IMR-90 (cell line): ENCODE data around the gene TMEM86B. TPM values are rescaled to one million over a fixed set of nuclear protein-coding genes. Genes with fewer than 3 reads are reported as not detected.

Source experiments
- ATAC-seq: fragments of 200-7000 bp; cut with Tn5 transposase; 2 replicates; pipeline ENCODE4 v1.9.1; 2020; ENCODE audit warnings: low read depth, mild to moderate bottlenecking, moderate library complexity
- BruUV-seq: library from RNA; stranded (reverse); fragments of 400-500 nt; replicated peaks from 2 replicates; lab custom pipeline; 2021; lab: Mats Ljungman, UMichigan
- CTCF ChIA-PET: fragments of 300-600 bp; formaldehyde crosslinking; extraction: SDS; loops from one replicate; lab custom pipeline; 2021; ENCODE audit warnings: antibody characterized with exemption; lab: Yijun Ruan, JAX
- POLR2A ChIA-PET: fragments of 300-600 bp; sonication (Branson Sonifier 250); formaldehyde crosslinking; loops from one replicate; lab custom pipeline; 2022; ENCODE audit warnings: antibody characterized with exemption; ENCODE audit not compliant: unreplicated experiment; lab: Charles Lee
- DNase-seq: peaks from one replicate; pipeline ENCODE4 v3.0.0; 2013
- H2AFZ ChIP-seq: replicated peaks from 2 replicates; pipeline ENCODE3; 2013; ENCODE audit warnings: low read length, mild to moderate bottlenecking; ENCODE audit not compliant: poor library complexity
- H2AK5ac ChIP-seq: 2 replicates; pipeline ENCODE4 v1.6.1; 2013; ENCODE audit warnings: low read depth, low read length, inconsistent platforms
- H2AK9ac ChIP-seq: replicated peaks from 2 replicates; pipeline ENCODE3; 2013; ENCODE audit warnings: mild to moderate bottlenecking, low read depth, low read length, moderate library complexity; ENCODE audit not compliant: poor library complexity
- H2BK120ac ChIP-seq: 2 replicates; pipeline ENCODE4 v1.6.1; 2013; ENCODE audit warnings: low read depth, low read length, inconsistent platforms
- H2BK15ac ChIP-seq: 3 replicates; pipeline ENCODE4 v1.6.1; 2013; ENCODE audit warnings: low read depth, low read length, inconsistent platforms
- H2BK20ac ChIP-seq: 2 replicates; pipeline ENCODE4 v1.6.1; 2013; ENCODE audit warnings: low read depth, mild to moderate bottlenecking, inconsistent platforms, low read length, moderate library complexity
- H2BK5ac ChIP-seq: 2 replicates; pipeline ENCODE4 v1.6.1; 2013; ENCODE audit warnings: mild to moderate bottlenecking, low read depth, low read length, inconsistent platforms; ENCODE audit not compliant: poor library complexity, severe bottlenecking
- H3K14ac ChIP-seq: replicated peaks from 2 replicates; pipeline ENCODE4 v1.6.1; 2013; ENCODE audit warnings: low read depth, low read length, inconsistent platforms
- H3K18ac ChIP-seq: 2 replicates; pipeline ENCODE4 v1.6.1; 2013; ENCODE audit warnings: low read depth, low read length, control low read depth
- H3K23ac ChIP-seq: 2 replicates; pipeline ENCODE4 v1.6.1; 2013; ENCODE audit warnings: low read depth, low read length, inconsistent platforms
- H3K27ac ChIP-seq: 2 replicates; pipeline ENCODE4 v1.5.1; 2013; ENCODE audit warnings: mild to moderate bottlenecking, control low read depth, low read length; ENCODE audit not compliant: insufficient read depth
- H3K27me3 ChIP-seq: 2 replicates; pipeline ENCODE4 v1.6.1; 2013; ENCODE audit warnings: low read length; ENCODE audit not compliant: control insufficient read depth, insufficient read depth
- H3K36me3 ChIP-seq: 2 replicates; pipeline ENCODE4 v1.6.1; 2013; ENCODE audit warnings: low read length, mixed read lengths; ENCODE audit not compliant: control insufficient read depth, insufficient read depth
- H3K4ac ChIP-seq: 2 replicates; pipeline ENCODE4 v1.6.1; 2013; ENCODE audit warnings: low read depth, low read length, inconsistent platforms
- H3K4me1 ChIP-seq: 2 replicates; pipeline ENCODE4 v1.6.1; 2013; ENCODE audit warnings: low read length, mixed read lengths; ENCODE audit not compliant: control insufficient read depth, insufficient read depth
- H3K4me2 ChIP-seq: 2 replicates; pipeline ENCODE4 v1.6.1; 2013; ENCODE audit warnings: low read depth, mild to moderate bottlenecking, control low read depth, low read length, moderate library complexity
- H3K4me3 ChIP-seq: 2 replicates; pipeline ENCODE4 v1.5.1; 2013; ENCODE audit warnings: low read depth, mild to moderate bottlenecking, control low read depth, low read length, moderate library complexity; ENCODE audit not compliant: insufficient read depth
- H3K56ac ChIP-seq: 2 replicates; pipeline ENCODE4 v1.6.1; 2013; ENCODE audit warnings: low read length, inconsistent platforms; ENCODE audit not compliant: insufficient read depth; ENCODE audit errors: extremely low read depth
- H3K79me1 ChIP-seq, 2 experiments: 2 replicates each; pipeline ENCODE4 v1.6.1; 2013; ENCODE audit warnings: low read length in 2 of 2, inconsistent platforms in 1 of 2, low read depth in 1 of 2
- H3K9ac ChIP-seq: 2 replicates; pipeline ENCODE4 v1.6.1; 2013; ENCODE audit warnings: low read depth, low read length, control low read depth
- H3K9me1 ChIP-seq: 2 replicates; pipeline ENCODE4 v1.6.1; 2013; ENCODE audit warnings: low read length, inconsistent platforms; ENCODE audit not compliant: insufficient read depth
- H3K9me3 ChIP-seq: 2 replicates; pipeline ENCODE4 v1.6.1; 2013; ENCODE audit warnings: low read length; ENCODE audit not compliant: control insufficient read depth, insufficient read depth
- H4K20me1 ChIP-seq: 2 replicates; pipeline ENCODE4 v1.6.1; 2013; ENCODE audit warnings: low read length, inconsistent platforms; ENCODE audit not compliant: insufficient read depth
- H4K5ac ChIP-seq: 2 replicates; pipeline ENCODE4 v1.6.1; 2013; ENCODE audit warnings: mild to moderate bottlenecking, low read depth, low read length, control low read depth
- H4K8ac ChIP-seq, 2 experiments: 2 replicates each; pipeline ENCODE4 v1.6.1; 2013; ENCODE audit warnings: low read depth in 2 of 2, low read length in 2 of 2, control low read depth in 1 of 2, inconsistent platforms in 1 of 2
- H4K91ac ChIP-seq: 2 replicates; pipeline ENCODE4 v1.6.1; 2013; ENCODE audit warnings: low read depth, low read length, inconsistent platforms; ENCODE audit not compliant: insufficient read depth
- BHLHE40 ChIP-seq: fragments of 150-350 bp; IDR thresholded peaks from 2 replicates; pipeline ENCODE4 v1.6.1; 2016; ENCODE audit warnings: mild to moderate bottlenecking, low read depth, low read length
- MXI1 ChIP-seq: IDR thresholded peaks from 2 replicates; pipeline ENCODE4 v1.6.1; 2012; ENCODE audit warnings: low read depth, mild to moderate bottlenecking, low read length, moderate library complexity, borderline replicate concordance
- NFE2L2 ChIP-seq: fragments of 150-350 bp; IDR thresholded peaks from 2 replicates; pipeline ENCODE4 v1.6.1; 2016; ENCODE audit warnings: low read depth, mild to moderate bottlenecking, low read length
- RFX5 ChIP-seq: IDR thresholded peaks from 2 replicates; pipeline ENCODE4 v1.8.0; 2012; ENCODE audit warnings: low read depth, mild to moderate bottlenecking, low read length, moderate library complexity
- WGBS, 2 experiments: methylation state at CpG; one replicate each; pipeline versions ENCODE4 v1.1.5 to v1.1.7; 2013; ENCODE audit warnings: missing lambda C conversion rate in 2 of 2; ENCODE audit not compliant: insufficient read length in 1 of 2; ENCODE audit errors: extremely low coverage in 2 of 2; 5-methylcytosine and 5-hydroxymethylcytosine counted together
- dilution Hi-C: fragments of 300-500 bp; cut with HindIII; formaldehyde crosslinking; loops from one replicate; pipeline ENCODE4 v1.14.3; 2018; ENCODE audit warnings: low sequenced_read_pairs; ENCODE audit not compliant: unreplicated experiment
- in situ Hi-C: fragments of 300-500 bp; cut with MboI; formaldehyde crosslinking; loops from 3 replicates; pipeline ENCODE4 v1.14.3; 2019; ENCODE audit warnings: low sequenced_read_pairs, inconsistent platforms, mixed read lengths
- intact Hi-C: fragments of 100-400 bp; cut with micrococcal nuclease; formaldehyde crosslinking; loops from 2 replicates; pipeline ENCODE4 v1.10.0; 2022
- polyA plus RNA-seq, 3 experiments: library from polyadenylated mRNA; depleted of rRNA; stranded (reverse); fragments of >200 nt; gene quantifications; 2 replicates each; pipeline ENCODE4 v1.2.3, GENCODE V29; 2012; ENCODE audit warnings: low replicate concordance in 1 of 3
- total RNA-seq: library from RNA; depleted of rRNA; stranded (reverse); fragments of >200 nt; gene quantifications from 2 replicates; pipeline ENCODE4 v1.2.3, GENCODE V29; 2012
- TF ChIP-seq, protein P1 (sequence below): conservative IDR thresholded peaks from 2 replicates; pipeline ENCODE4 v1.5.1; 2012; ENCODE audit warnings: mild to moderate bottlenecking, low read depth, low read length, improper control_type of control experiment
- TF ChIP-seq, protein P2 (sequence below): fragments of 150-350 bp; IDR thresholded peaks from 2 replicates; pipeline ENCODE4 v1.6.1; 2016; ENCODE audit warnings: low read depth, mild to moderate bottlenecking, low read length, moderate library complexity, borderline replicate concordance

The TMEM86B gene
- total and polyA plus RNA-seq, 2 of the 4 experiments (the other 2 are of a cell fraction): 0.18 to 2.4 TPM

DNA sequence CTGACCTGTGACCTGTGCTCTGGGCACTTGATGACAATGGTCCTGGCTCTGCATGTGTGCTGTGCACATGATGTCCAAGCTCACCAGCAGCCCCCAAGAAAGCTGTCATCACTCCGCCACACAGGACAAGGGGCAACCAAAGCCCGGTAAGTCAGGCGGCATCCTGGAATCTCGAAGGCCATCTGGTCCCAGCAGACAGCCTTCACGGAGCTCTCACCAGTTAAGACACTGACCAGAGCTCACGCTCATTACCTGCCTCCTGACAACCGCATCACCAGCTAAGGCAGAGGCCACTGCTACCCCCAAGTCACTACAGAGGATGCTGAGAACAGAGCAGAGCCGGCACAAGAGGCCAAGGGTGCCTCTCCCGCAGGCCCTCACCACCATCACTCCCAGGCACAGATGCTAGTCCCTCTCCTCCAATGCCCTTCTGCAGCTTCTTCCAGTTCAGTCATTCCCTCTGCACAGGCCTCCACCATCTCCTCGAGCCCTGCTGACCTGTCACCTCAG is 19.7 kb upstream of the TMEM86B start:
- ChIA-PET POLR2A (no interaction called here), CTCF (no interaction called here)
- no peak overlapping the region for H3K9ac ChIP-seq
- H4K20me1 ChIP-seq: peaks cover 71% of the 10 kb centered on the region
- H4K91ac ChIP-seq: no peak overlapping the region
- H2AK9ac ChIP-seq: no peak overlapping the region
- no peak overlapping the region for H2BK120ac ChIP-seq
- DNase-seq (no peak), ATAC-seq (no peak)
- H3K9me3 ChIP-seq: no peaks in the 10 kb centered on the region
- H3K27me3 ChIP-seq: no peaks in the 10 kb centered on the region
- peak overlapping the region; percentile 43 for H2AFZ ChIP-seq
- in situ Hi-C loops (no loop called here), intact Hi-C loops (no loop called here), dilution Hi-C loops (no loop called here)
- H3K18ac ChIP-seq: no peak overlapping the region
- H3K14ac ChIP-seq: no peak overlapping the region
- H3K4ac ChIP-seq: no peak overlapping the region
- no peak overlapping the region for H3K56ac ChIP-seq
- H3K4me3 ChIP-seq: no peak overlapping the region
- TF ChIP-seq, protein P1, sequence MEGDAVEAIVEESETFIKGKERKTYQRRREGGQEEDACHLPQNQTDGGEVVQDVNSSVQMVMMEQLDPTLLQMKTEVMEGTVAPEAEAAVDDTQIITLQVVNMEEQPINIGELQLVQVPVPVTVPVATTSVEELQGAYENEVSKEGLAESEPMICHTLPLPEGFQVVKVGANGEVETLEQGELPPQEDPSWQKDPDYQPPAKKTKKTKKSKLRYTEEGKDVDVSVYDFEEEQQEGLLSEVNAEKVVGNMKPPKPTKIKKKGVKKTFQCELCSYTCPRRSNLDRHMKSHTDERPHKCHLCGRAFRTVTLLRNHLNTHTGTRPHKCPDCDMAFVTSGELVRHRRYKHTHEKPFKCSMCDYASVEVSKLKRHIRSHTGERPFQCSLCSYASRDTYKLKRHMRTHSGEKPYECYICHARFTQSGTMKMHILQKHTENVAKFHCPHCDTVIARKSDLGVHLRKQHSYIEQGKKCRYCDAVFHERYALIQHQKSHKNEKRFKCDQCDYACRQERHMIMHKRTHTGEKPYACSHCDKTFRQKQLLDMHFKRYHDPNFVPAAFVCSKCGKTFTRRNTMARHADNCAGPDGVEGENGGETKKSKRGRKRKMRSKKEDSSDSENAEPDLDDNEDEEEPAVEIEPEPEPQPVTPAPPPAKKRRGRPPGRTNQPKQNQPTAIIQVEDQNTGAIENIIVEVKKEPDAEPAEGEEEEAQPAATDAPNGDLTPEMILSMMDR: no peak
- TF ChIP-seq NFE2L2: no peak
- no peak for TF ChIP-seq RFX5
- TF ChIP-seq BHLHE40: no peak
- TF ChIP-seq, protein P2, sequence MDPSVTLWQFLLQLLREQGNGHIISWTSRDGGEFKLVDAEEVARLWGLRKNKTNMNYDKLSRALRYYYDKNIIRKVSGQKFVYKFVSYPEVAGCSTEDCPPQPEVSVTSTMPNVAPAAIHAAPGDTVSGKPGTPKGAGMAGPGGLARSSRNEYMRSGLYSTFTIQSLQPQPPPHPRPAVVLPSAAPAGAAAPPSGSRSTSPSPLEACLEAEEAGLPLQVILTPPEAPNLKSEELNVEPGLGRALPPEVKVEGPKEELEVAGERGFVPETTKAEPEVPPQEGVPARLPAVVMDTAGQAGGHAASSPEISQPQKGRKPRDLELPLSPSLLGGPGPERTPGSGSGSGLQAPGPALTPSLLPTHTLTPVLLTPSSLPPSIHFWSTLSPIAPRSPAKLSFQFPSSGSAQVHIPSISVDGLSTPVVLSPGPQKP: no peak
- TF ChIP-seq MXI1: no peak
- H2BK20ac ChIP-seq: no peak overlapping the region
- no peak overlapping the region for H2BK15ac ChIP-seq
- WGBS, 2 experiments: 100% methylated on average over 2 of the region's 10 CpGs; no CpG with 5 or more reads in 1 of the 2 experiments
- H3K4me2 ChIP-seq: no peak overlapping the region
- no peak overlapping the region for H3K27ac ChIP-seq
- H3K36me3 ChIP-seq: peaks cover 27% of the 10 kb centered on the region
- H3K23ac ChIP-seq: no peak overlapping the region
- H3K4me1 ChIP-seq: 0 out of 2 replicates have a peak, but pooled peaks cover 1% of the 10 kb centered on the region
- H4K8ac ChIP-seq: no peak overlapping the region
- BruUV-seq: no TSS peak
- no peak overlapping the region for H2AK5ac ChIP-seq
- H3K79me1 ChIP-seq: peaks cover 12 to 87% of the 10 kb centered on the region in 2 experiments
- H3K9me1 ChIP-seq: peaks cover 23% of the 10 kb centered on the region
- no peak overlapping the region for H2BK5ac ChIP-seq
- H4K5ac ChIP-seq: no peak overlapping the region
